ENCODE data around the gene TIAL1.

GRCh38 chr10:119602241-119603095 is 5.7 kb upstream of the TIAL1 start:
- TF ChIP-seq OSR1 (CRISPR knock-in tag; IDR thresholded peaks at IDR 0.05) = no peak
- no peak for TF ChIP-seq ZC3H10 (CRISPR knock-in tag; IDR thresholded peaks at IDR 0.05)
- TF ChIP-seq TSHZ2 (CRISPR knock-in tag; IDR thresholded peaks at IDR 0.05) = no peak

Data from SK-N-SH treated with all-trans-retinoic acid at 6 μM for 48 hours (cell line).